Central memory CD4-positive, alpha-beta T cell (primary cell): ENCODE measurements around the gene ADSS1.
"Not testable (repeated sequence)": the region's sequence is repeated elsewhere in the genome, so short reads cannot be mapped to it uniquely, and the experiment has no call there.

Experiments used
- DNase-seq: peaks from one replicate; pipeline ENCODE4 v3.0.0; 2022

The ADSS1 gene

GRCh38 chr14:104718147-104718546 is 5.9 kb upstream of the ADSS1 start:
- no peak for DNase-seq

DNA sequence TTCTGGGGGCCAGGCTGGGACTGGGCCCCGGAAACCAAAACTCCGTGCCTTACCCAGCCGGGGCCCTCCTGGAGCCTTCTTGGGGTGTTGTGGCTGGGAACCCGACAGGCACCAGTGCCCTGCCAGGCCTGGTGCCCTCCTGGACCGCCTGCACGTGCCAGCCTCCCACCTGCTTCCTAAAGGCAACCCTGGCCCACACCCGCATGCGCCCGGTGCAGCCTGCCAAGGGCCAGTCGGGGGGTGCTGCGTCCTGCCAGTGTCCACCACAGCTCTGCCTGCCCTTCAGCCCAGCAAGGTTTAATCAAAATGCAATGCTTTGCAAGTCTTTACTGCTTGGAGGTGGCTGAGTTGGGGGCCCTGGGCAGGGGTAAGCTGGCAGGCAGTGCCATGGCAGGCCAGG is 5.2 kb upstream of the ADSS1 start:
- DNase-seq = no peak

GRCh38 chr14:104719343-104719742 is 4.7 kb upstream of the ADSS1 start:
- DNase-seq = no peak

DNA sequence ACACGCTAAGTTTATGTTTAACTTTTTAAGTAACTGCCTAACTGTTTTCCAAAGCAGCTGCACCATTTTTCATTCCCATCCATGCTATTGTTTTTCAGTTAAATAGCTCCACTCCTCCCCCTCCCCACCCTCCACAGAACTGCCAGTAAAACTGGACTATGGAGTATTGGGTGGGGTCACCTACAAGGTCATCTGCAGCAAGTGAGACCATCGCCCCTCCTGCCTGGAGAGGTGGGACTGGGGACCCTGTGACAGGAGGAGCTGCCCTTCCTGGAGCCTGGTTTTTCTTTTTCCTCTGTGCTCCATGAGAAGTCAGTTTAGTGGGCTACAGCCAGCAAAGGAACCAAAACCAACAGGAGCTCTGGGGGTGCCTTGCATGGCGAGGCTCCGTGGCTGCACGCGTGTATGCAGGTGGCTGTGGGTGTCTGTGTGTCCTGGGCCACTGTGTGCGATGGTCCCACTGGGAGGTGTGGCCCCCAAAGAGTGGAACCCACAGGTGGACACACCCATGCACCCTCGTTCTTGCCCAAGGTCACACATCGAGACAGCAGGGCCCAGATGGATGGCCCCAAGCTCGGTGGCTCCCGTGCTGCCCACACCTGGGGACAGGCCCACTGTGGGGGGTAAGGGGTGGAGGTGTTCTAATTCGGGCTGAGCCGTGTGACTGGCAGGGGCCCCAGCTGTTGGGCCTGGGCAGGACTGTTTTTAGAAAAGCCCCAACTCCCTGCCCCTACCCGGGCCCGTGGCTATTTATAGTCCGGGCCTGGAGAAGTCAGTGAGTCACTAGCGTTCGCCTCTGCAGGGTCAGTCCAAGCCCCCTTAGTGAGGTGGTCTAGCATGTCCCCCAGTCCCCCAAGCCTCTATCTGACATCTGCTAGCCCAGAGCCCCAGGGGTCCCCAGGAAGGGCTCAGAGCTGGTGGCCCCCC is 2.3 kb upstream of the ADSS1 start:
- DNase-seq = no peak

DNA sequence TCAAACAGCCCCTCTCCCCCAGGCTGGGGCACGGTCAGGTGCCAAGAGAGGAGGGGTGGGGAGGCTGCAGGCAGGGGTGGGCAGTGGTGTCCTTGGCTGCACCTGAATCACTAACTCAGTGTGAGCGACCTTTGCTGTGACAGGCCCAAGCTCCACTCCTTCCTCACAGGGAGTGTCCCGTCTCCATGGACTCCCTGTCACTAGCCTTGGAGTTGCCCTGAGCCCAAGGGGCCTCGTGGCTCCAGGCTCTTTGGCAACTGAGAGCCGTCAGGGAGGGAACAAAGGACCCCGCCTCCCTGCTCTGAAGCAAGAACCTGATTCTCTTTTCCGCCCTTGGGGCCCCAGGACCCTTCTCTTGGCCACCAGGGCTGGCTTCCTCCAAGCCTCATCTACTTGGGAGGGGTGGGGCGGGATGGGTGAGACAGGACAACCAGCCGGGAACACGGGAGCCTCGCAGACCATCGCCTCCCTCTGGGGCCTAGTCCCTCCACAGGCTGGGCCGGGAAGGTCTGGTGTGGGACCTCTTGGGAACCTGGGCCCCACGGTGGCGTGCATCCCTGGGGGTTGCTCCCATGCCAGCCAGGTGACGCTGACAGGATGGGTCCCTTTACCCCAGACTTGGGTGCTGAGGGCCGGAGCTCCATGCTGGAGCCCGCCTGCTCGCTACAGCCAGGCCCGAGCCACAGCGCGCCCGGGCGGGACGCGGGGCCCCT is 935 bp upstream of the ADSS1 start:
- no peak for DNase-seq

DNA sequence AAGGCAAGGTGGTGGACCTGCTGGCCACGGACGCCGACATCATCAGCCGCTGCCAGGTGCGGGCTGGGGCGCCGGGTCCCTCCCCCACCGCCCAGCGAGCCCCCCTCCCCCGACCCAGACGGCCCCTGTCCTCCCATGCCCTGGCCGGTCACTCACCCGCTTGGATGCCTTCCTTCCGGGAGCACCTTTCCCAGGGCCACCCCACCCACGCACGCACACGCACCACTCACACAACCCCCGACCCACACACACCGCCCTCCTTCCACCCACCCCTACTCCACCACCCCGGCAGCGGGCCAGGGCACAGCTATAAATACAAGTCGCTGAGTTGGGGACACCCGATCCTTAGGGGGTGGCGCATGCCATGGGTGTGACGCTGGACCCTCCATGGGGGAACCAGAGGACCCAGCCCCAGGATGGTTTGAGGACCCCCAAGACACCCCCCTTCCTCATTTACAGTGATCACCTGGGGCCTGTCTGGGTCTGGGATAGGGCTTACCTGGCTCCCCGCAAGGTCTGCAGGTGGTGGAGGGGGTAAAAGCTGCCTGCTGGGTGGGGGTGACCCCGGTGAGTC is 465 bp downstream of the ADSS1 start:
- no peak for DNase-seq

GRCh38 chr14:104724981-104725771 is 1.1 kb downstream of the ADSS1 start:
- no peak for DNase-seq

- no peak for DNase-seq
These were observed 1.9 kb downstream of the ADSS1 start for GRCh38 chr14:104725772-104726548.

DNA sequence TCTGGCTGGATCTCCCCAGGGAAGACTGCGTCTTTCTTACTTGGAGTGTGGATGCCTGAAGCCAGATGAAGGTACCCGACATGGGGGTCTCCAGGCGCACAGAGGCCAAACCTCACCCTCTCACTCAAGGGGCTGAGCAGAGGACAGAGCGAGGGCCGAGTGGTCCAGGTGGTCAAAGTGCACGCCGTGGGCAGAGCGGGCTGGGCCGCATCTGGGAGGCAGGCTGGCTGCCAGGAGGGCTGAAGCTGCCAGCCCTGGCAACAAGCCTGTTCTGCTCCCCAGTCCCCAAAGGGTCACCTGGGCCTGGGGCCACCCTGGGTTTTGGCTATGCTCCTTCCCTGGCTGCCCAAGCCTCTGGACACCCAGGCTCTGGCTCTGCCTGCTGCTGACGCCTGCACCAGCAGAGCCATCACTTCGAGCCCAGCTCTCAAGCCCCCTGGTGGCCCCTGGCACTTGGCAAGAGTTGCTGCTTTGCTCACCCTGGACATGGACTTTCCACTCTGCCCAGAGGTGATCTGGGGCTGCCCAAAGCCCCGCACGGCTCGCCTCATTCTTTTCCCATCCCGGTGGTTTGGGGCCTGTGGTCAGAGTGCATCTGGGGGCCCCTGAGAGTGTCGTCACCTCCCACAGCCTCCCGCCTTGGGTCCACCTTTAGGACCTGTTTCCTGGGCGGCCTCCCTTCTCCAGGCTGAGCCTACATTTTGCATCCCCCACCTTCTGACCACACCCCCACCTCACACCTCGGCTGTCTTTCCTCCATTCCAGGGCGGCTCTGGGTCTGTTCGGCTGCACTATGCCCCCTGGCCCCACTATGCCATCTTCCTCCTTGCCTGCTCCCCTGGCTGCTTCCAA is 2.8 kb downstream of the ADSS1 start:
- DNase-seq = no peak

DNA sequence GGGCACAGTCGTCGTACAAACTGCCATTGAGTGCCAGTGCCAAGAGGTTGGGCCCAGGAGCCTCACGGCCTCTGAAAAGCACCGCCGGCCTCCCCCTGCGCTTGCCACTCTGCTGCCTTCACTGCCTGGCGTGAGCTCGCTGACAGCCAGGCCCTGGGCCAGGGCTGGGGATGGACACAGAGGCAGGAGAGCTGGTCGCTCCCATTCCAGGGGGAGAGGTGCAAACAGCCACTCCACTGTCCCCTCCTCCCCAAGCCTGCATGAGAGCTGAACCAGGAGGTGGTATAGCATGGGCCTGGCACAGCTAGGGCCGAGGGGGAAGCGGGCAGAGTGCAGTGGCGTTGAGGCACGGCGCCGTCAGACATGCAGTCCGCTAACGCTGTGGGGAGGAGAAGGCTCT is 4.6 kb downstream of the ADSS1 start:
- DNase-seq = no peak

DNA sequence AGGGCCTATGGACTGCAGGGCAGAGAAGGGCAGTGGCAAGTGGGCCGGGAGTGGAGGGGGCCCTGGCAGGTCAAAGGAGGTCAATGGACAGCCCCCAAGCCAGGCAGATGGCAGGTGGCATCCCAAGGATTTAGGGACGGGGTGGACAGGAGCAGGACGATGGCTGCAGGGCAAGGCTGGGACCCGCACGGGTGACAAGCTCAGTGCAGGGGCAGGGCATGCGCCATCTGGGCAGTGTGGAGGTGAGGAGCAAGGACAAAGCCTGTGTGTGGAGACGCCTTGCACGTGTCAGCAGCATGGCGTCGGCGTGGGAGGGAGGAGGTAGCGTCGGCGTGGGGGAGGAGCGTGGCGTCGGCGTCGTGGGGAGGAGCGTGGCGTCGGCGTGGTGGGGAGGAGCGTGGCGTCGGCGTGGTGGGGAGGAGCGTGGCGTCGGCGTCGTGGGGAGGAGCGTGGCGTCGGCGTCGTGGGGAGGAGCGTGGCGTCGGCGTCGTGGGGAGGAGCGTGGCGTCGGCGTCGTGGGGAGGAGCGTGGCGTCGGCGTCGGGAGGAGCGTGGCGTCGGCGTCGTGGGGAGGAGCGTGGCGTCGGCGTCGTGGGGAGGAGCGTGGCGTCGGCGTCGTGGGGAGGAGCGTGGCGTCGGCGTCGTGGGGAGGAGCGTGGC is 5.3 kb downstream of the ADSS1 start:
- not testable (repeated sequence) for DNase-seq

GRCh38 chr14:104729835-104730181 is 5.8 kb downstream of the ADSS1 start:
- no peak for DNase-seq

DNA sequence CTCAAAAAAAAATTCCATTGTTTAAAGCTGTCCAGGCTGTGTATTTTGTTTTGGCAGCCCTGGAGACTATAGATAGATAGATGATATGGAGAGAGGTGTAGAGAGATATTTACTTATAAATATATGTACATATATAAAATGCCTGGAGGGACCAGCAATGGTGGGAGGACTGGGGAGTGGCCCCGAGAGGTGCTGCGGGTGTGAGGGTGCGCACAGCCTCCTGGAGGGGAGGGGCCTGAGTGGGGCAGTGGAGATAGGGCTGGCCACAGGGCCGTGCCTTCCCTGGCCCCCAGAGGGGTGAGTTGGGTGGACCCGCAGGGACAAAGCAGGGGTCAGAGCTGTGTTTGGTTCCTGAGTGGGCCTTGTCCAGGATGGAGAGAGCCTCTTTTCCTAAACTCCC is 6.5 kb downstream of the ADSS1 start:
- no peak for DNase-seq

DNA sequence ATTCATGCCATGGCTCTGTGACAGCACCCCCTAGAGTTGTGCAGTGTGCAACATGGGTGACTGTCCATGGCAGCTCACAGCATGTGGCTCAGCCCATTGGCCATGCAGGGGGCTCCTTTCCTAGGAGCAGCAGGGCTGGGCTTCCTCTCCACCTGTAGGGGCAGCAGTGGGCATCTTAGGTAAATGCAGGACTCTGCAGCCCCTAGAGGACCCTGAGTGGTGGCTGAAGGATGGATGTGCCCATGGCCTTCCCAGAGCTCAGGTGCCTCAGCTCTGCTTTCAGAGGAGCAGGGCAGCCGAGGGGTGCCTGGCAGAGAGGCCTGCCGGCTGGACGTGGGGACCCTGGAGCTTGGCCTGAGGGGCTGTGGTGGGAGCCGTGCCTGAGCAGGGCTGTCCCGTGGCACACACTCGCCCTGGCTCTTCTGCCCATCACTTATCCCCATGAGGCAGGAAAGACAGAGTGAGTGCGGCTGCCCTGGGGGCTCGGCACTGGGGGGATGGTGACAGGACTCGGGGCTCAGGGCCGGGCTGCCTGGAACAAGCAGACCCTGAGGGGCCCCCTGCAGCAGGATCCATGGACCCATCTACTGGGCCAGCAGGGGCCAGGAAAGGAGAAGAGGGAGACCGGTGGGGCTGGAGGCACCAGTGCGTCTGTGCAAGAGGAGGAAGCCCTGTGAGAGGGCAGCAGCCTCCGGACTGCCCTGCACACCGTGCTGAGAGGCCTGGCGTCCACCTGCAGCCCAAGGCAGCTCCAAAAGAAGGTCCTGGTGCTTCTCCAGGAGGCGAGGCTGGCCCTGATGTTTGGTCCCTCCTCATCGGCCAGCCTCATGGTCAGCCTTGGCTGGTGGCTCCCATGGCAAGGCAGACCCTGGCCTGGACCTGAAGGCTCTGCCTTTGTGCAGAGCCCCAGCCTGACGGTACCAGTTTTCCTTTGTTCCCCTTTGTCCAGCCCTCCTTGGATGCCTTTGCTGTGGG is 7.6 kb downstream of the ADSS1 start:
- no peak for DNase-seq

- DNase-seq = no peak
These were observed 8.4 kb downstream of the ADSS1 start for GRCh38 chr14:104732355-104732804.

GRCh38 chr14:104732931-104733681 is 9.1 kb downstream of the ADSS1 start:
- DNase-seq = no peak

DNA sequence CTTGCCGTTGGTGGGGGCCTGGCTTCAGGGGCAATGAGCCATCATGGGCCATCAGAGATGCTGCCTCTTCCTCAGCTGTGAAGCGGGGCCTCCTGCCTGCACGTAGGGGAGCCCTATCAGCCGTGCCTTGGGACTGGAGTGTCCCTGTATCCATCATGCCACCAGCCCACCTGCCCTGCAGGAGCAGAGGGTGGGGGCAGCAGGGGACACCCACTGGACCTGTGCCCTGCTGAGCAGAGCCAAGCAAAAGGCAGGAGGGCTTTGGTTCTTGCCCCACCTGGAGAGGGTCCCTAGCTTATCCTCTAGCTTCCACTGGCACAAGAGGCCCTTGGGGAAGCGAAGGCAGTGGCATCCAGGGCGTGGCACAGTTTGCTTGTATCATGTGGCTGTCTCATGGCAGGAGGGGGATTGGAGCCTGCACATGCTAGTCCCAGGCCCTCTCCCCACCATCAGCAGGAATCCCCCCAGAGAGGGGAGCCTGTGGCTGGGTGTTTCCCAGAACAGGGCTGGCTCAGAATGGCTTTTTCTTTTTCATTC is 10.1 kb downstream of the ADSS1 start:
- DNase-seq = no peak

DNA sequence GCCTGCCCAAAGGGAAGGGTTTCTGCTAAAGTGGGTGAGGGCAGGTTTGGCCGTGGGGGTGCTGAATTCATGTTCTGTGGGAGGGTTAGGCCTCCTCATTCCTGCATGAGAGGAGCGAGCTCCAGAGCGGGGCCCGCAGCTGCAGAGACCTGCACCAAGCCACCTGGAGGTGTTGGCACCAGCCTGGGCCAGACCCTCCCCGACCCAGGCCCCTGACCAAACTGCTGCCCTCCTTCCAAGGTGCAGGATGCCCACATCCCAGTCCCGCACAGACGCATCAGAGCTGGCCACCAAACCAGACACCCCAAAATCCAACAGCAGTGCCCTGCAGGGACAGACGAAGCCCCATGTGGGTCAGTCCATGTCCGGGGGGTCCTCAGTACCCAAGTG is 10.6 kb downstream of the ADSS1 start:
- no peak for DNase-seq
